Measurements from ENCODE around the gene TTC27. TPM values are rescaled to one million over a fixed set of nuclear protein-coding genes. Genes with fewer than 3 reads are reported as not detected.

TTC27 gene
- total and polyA plus RNA-seq, 8 donors = 3.4 to 13.3 (median 9.9) TPM

DNA sequence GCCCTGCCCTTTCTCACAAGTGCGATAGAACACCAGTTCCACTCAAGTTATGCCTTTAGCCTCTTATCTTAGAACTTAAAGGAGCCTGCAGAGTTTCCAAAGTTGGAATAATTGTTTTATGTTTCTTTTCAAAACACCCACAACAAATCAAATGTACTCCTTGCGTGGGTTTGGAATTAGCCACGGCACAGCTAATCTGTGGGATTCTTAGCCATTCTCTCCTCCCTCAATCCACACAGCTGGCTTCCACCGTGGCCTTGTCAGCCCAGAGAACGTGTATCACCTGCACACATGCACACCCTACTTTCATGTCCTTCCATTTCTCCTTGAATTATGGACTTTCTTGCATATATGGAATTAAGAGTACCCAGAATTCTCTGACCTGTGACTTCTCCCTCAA is 183.8 kb downstream of the TTC27 start:
- no peak for FAIRE-seq
- ATAC-seq = no peak
- Histone ChIP-seq H3K27ac (no peak overlapping the region), H3K4me3 (no peak overlapping the region), H3K27me3 (no peaks in the 10 kb centered on the region), H3K4me1 (no peaks in the 10 kb centered on the region), H3K36me3 (no peaks in the 10 kb centered on the region), H3K9me3 (no peaks in the 10 kb centered on the region)
- WGBS, 2 donors = 90 to 92% methylated on average over 5 of the region's 5 CpGs
- intact Hi-C loops (cut with DNase I) = no loop called here
- TF ChIP-seq, protein P1, sequence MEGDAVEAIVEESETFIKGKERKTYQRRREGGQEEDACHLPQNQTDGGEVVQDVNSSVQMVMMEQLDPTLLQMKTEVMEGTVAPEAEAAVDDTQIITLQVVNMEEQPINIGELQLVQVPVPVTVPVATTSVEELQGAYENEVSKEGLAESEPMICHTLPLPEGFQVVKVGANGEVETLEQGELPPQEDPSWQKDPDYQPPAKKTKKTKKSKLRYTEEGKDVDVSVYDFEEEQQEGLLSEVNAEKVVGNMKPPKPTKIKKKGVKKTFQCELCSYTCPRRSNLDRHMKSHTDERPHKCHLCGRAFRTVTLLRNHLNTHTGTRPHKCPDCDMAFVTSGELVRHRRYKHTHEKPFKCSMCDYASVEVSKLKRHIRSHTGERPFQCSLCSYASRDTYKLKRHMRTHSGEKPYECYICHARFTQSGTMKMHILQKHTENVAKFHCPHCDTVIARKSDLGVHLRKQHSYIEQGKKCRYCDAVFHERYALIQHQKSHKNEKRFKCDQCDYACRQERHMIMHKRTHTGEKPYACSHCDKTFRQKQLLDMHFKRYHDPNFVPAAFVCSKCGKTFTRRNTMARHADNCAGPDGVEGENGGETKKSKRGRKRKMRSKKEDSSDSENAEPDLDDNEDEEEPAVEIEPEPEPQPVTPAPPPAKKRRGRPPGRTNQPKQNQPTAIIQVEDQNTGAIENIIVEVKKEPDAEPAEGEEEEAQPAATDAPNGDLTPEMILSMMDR (IDR thresholded peaks at IDR 0.05) = no peak
- no peak for DNase-seq

DNA sequence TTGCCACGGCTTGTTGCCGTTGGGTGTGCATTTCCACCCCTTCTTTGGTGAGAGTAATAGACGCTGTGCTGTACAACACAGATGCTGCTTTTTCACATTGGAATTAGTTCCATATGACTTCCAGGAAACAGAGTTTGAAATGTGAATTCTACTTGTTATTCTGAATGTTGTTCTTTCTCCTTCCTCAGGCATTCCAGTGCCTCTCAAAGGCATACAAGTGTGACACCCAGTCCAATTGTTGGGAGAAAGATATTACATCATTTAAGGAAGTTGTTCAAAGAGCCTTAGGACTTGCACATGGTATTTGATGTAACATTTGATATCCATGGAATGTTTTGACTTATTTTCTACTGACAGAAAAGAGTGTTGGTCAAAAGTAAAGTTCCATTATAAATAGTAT is 184.5 kb downstream of the TTC27 start:
- DNase-seq = no peak
- no peak for FAIRE-seq
- TF ChIP-seq, protein P1 (IDR thresholded peaks at IDR 0.05) = no peak
- no peak for ATAC-seq
- Histone ChIP-seq H3K27ac (no peak overlapping the region), H3K9me3 (no peaks in the 10 kb centered on the region), H3K27me3 (no peaks in the 10 kb centered on the region), H3K36me3 (no peaks in the 10 kb centered on the region), H3K4me3 (no peak overlapping the region), H3K4me1 (no peaks in the 10 kb centered on the region)
- 96 to 99% methylated on average over 3 of the region's 3 CpGs for WGBS, 2 donors
- intact Hi-C loops (cut with DNase I) = no loop called here

DNA sequence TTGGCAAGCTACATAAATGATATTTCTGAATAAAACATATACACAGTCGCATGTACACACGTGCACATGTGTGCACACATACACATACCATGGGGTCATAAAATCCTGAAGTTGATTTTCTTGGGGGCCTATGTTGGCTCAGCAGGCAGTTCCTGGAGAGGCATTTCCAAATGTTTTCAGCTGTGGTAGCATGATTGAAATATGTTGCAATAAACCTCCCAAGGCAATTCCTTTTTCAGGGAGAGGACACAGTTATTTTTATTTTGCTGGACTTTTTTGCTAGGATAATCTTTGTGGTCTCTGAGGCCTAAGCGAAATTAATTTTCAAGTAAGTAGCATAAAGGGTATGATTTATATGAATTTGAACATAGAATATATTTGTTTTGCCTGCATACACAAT is 192.2 kb downstream of the TTC27 start:
- TF ChIP-seq, protein P1 (IDR thresholded peaks at IDR 0.05) = no peak
- peaks cover 0 to 8% (median 0%) of the 10 kb centered on the region in 3 donors for H3K4me1 ChIP-seq
- DNase-seq (no peak), FAIRE-seq (no peak), ATAC-seq (no peak)
- 97 to 98% methylated on average over 3 of the region's 3 CpGs for WGBS, 2 donors
- no peak overlapping the region for H3K4me3 ChIP-seq
- intact Hi-C loops (cut with DNase I) = no loop called here
- no peaks in the 10 kb centered on the region for H3K27me3 ChIP-seq
- no peaks in the 10 kb centered on the region for H3K36me3 ChIP-seq
- no peak overlapping the region for H3K27ac ChIP-seq
- H3K9me3 ChIP-seq = no peaks in the 10 kb centered on the region

DNA sequence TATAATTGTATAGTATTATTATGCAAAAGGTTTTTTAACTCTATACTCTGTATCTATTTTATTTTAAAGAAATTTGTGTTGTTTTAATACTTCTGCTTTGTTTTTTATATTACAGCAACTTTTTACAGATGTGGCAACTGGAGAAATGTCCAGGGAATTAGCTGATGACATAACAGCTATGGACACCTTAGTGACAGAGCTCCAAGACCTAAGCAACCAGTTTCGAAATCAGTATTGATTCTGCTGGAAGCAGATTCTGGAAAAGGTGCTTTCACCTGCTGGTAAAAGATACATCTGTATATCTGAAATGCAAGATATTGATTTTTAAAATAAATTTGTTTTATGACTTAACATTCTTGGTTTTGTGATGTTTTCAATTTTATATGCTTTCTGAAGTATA is 192.9 kb downstream of the TTC27 start:
- H3K27ac ChIP-seq = no peak overlapping the region
- H3K4me3 ChIP-seq = no peak overlapping the region
- DNase-seq (no peak), ATAC-seq (no peak), FAIRE-seq (no peak)
- 21 to 40% methylated on average over 1 of the region's 1 CpG for WGBS, 2 donors
- TF ChIP-seq, protein P1 (IDR thresholded peaks at IDR 0.05) = no peak
- peaks cover 0 to 8% (median 0%) of the 10 kb centered on the region in 3 donors for H3K4me1 ChIP-seq
- H3K27me3 ChIP-seq = no peaks in the 10 kb centered on the region
- intact Hi-C loops (cut with DNase I) = no loop called here
- H3K9me3 ChIP-seq = no peaks in the 10 kb centered on the region
- H3K36me3 ChIP-seq = no peaks in the 10 kb centered on the region

DNA sequence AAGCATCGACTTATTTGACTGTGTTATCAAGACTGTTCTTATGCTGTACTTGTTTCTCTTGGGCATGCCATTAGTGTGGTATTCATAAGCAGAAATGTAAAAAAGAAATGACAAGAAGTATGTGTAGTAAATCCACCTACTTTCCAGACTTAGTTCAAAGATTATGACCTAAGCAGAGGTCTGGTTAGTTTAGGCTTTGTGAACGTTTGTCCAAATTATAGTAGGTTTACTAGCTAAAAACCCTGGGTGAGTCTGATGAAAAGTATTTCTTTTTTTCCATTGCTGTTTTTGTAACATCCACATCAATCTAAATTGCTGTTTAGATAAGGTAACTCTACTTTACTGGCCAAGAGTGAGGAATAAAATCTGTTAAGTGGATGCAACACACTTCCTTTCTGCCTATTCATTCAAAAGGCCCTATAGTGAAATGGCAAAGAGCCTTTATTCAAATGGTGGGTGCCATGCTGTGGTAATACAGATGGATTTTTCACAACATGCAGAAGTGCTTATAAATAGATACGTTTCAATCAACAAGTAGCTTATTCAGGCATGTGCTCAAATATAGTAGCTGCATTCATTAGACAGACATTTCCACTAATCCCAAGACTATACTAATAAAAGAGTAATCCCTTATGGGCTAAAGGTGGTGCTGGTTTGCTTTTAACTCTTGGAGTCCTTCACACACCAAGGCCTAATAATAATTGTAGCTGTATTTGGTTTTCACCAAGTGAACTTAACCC is 196.4 kb downstream of the TTC27 start:
- ATAC-seq (no peak), FAIRE-seq (no peak), DNase-seq (no peak)
- intact Hi-C loops (cut with DNase I) = no loop called here
- Histone ChIP-seq H3K27me3 (no peaks in the 10 kb centered on the region), H3K36me3 (no peaks in the 10 kb centered on the region), H3K4me1 (peaks cover 0 to 8% (median 0%) of the 10 kb centered on the region in 3 donors), H3K27ac (no peak overlapping the region), H3K4me3 (no peak overlapping the region), H3K9me3 (no peaks in the 10 kb centered on the region)
- WGBS, 2 donors = 88 to 91% methylated on average over 3 of the region's 3 CpGs
- TF ChIP-seq, protein P1 (IDR thresholded peaks at IDR 0.05) = no peak

Measured in pancreas (tissue), 10 donors.